PFSK-1 (cell line): ENCODE measurements around the gene PLOD2.

Experiments
- FOXP2 ChIP-seq: optimal IDR thresholded peaks from 2 replicates; pipeline ENCODE3; 2011; ENCODE audit warnings: borderline replicate concordance, control low read depth, inconsistent platforms; ENCODE audit not compliant: insufficient read depth; ENCODE audit errors: extremely low read length, extremely low read depth
- POLR2AphosphoS5 ChIP-seq: IDR thresholded peaks from 2 replicates; pipeline ENCODE4 v1.6.1; 2012; ENCODE audit warnings: low read depth, mild to moderate bottlenecking, control low read depth, low read length, moderate library complexity

DNA sequence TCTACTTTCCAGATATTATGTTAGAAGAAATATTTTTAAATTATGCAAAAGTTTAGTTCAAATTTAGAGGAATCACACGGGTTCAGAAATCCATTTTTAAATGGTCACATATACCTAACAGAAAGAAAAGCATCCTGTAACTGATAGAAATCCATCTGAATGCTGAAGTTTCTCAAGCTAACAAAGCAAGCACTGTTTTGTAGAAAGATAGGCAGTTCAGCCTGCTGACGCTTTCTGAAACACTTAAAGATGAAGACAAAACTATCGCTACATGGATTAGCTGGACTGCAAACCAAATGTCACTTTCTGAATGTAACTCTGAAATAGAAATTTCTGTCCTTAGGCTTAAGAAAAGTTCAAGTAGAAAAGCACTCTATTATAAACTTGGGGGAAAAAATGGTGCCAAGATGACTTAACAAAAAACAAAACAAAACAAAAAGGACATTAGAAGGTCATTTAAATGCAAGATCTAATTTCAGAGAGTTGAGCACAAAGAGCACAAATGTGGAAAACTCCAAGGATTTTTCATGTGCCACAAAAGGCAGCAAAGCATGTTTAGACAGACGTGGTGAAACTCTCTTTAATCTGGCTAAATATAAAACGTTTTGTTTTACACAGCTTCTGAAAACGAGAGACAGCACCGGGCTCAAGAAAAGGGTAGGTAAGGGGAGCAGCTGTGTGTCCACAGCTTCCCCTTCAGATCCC, 1.2 kb downstream of the PLOD2 start:
- TF ChIP-seq POLR2AphosphoS5 (no peak), FOXP2 (no peak)
